HG03460 (cell line): ENCODE measurements around the gene C9orf78.
A peak's percentile ranks its signal among the peaks of the same experiment; 100 is the strongest.

Experiments used
- ATAC-seq: cut with Tn5 transposase; IDR thresholded peaks from one replicate; pipeline ENCODE4 v1.9.1; 2021; ENCODE audit not compliant: unreplicated experiment

The C9orf78 gene

GRCh38 chr9:129845373-129845772 lies 10.3 kb upstream of the C9orf78 start:
- ATAC-seq: no peak

DNA sequence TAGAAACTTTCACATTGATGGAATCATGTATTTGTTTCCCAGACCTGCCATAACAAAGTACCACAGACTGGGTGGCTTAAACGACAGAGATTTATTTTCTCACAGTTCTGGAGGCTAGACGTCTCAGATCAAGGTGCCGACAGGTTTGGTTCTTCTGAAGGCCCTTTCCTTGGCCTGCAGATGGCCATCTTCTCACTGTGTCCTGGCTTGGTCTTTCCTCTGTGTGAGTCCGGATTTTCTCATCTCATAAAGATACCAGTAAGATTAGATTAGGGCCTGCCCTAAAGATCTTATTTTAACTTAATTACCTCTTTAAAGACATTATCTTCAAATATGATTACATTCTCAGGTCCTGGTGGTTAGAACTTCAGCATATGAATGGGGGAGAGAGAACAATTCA lies 6.0 kb upstream of the C9orf78 start:
- ATAC-seq: no peak

GRCh38 chr9:129840034-129840433 lies 5.0 kb upstream of the C9orf78 start:
- ATAC-seq: no peak

- ATAC-seq: no peak
Observed at GRCh38 chr9:129839324-129840023, 4.4 kb upstream of the C9orf78 start.

DNA sequence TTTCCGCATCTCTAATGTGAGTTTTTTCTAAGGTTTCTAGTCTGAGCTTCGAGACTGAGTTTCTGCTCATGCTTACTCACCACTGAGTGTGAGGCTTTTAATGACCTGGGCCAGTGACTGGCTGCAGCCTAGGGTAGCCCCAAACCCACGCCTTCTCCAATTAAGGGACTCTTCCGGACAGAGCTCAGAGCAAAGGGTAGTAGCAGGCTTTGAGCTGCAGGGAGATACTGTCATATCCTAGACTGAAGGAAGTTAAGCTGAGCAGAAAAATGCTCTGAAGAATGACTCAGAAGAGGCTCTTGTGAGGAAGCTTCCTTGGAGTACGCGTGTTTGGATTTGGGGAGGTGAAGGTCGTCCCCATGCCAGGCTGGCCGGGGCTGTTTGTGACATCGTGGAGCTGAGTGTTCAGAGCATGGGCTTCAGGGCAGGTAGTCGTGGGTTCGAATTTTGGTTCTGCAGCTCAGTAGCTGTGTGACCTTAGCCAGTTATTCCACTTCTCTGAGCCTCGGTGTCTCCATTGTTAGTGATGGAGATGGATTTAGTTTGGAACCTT lies 3.7 kb upstream of the C9orf78 start:
- no peak for ATAC-seq

DNA sequence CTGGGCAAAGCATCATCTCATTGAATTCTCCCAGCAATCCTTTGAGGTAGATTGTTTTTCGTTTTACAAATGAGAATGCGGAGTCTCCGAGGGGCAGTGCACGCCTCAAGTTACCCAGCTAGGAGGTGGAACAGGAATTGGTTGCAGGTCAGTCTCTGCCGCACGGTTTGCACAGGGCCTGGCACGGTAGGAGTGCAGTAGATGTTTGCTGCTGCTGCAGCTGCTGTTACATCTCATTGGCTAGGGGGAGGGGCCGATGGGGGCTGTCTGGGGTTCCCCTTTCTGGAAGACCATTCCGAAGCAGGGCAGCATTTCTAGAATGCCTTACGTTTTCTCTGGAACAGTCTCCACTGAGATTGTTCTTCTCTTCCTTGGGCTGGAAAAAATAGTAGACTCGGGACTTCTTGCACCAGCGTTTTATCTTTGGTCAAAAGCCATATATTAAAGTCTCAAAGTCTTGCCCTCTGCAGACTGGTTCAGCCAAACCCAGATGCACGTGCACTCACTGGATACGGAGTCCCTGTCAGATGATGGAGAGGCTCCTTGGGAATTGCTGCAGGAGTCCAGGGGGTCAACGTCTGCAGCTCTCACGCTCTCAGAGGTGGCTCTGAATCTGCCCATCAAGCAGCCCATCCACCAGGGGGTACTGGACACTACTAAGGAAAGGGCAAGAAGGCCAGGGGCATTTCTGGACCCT lies 1.4 kb upstream of the C9orf78 start:
- no peak for ATAC-seq

GRCh38 chr9:129835860-129836223 lies 767 bp upstream of the C9orf78 start:
- ATAC-seq: peak; percentile 1

GRCh38 chr9:129834489-129835127 lies 467 bp downstream of the C9orf78 start:
- ATAC-seq: peak; percentile 19

DNA sequence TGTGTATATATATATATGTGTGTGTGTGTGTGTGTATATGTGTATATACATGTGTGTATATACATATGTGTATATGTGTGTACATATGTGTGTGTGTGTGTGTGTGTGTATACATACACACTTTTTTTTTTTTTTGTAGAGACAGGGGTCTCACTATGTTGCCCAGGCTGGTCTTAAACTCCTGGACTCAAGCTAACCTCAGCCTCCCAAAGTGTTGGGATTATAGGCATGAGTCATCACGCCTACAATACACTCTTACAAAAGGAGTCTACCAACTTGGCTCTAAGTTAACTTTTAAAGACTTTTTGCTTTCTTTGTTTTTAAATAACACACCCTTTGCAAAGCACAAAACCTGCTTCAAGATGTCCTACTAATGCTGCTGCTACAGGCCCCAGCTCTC lies 2.1 kb downstream of the C9orf78 start:
- no peak for ATAC-seq

GRCh38 chr9:129828969-129829368 lies 6.1 kb downstream of the C9orf78 start:
- ATAC-seq: no peak

- no peak for ATAC-seq
Observed at GRCh38 chr9:129828051-129828450, 7.0 kb downstream of the C9orf78 start.

DNA sequence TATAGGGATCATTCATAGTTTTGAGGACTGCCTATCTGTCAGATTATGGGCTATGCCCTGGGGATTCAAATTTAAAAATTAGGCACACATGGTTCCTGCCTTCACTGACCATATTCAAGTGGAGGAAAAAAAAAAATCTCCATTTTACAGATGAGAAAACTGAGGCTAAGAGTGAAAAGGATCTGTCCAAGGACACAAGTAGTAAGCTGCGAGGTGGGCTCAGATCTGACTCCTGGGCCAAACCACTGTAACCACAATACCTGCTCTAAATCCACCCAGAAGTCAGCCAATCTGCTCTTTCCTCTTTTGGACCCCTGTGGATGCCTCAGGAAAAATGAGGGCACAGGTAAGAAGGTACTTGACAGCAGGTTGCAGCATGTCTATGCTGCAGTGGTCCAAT lies 8.3 kb downstream of the C9orf78 start:
- no peak for ATAC-seq

- no peak for ATAC-seq
Observed at GRCh38 chr9:129826344-129826743, 8.7 kb downstream of the C9orf78 start.

DNA sequence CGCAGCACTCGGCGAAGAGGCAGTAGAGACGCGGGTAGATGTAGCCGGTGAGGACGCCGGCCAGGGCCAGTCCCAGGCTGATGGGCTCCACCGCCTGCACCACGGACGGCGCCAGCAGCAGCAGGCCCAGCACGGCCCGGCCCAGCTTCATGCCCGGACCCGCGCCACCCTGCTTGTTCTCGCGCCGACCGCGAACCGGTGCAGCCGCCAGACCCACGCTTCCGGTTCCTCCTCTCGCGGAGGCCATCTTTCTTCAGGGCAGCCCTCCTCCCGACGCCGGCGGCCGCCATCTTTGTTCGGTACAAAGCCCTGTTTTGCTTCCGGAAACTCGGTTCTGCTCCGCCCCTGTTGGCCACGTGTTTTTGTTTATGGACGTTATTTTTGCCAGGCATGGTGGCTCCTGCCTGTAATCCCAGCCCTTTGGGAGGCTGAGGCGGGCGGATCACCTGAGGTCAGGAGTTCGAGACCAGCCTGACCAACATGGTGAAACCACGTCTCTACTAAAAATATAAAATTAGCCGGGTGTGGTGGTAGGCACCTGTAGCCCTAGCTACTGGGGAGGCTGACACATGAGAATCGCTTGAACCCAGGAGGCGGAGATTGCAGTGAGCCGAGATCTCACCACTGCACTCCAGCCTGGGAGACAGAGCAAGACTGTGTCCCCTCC lies 11.0 kb downstream of the C9orf78 start, which contains the start of gene TOR1A:
Gene TOR1A (minus strand): TSS at position 202 of the 667 bp plus-strand sequence. CDS start 51 bp downstream, at position 151.
- ATAC-seq: peak; percentile 92

- no peak for ATAC-seq
Observed at GRCh38 chr9:129823542-129823934, 11.5 kb downstream of the C9orf78 start.

DNA sequence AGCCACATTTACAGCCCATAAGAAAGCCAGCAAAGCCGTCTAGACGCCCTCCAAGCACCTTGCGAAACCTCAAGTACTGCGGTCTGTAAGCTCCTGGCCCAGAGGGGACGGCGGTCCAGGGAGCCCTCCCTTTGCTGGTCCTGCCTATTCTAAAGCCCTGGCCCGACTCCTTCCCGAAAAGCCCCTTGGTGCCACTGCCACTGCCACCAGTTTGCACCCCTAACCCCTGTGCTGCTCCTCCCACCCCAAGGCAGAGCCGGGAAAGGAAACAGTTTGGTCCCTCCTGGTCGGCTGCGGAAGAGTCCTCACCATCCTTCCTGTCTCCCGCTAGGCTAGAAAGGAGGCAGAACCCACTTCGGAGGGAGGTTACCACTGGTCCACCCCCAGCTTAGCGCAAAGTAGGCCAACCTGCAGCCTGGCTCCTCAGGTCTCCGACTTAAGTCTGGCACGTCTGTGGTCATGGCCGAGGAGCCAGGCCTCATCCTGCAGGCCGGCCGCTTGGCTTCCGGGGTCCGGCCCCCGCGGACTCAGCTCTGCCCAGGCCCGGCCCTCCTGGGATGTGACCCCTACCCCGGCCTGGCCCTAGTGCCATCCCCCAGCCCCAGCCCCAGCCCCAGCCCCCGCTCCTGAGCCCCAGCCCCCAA lies 12.1 kb downstream of the C9orf78 start:
- no peak for ATAC-seq

DNA sequence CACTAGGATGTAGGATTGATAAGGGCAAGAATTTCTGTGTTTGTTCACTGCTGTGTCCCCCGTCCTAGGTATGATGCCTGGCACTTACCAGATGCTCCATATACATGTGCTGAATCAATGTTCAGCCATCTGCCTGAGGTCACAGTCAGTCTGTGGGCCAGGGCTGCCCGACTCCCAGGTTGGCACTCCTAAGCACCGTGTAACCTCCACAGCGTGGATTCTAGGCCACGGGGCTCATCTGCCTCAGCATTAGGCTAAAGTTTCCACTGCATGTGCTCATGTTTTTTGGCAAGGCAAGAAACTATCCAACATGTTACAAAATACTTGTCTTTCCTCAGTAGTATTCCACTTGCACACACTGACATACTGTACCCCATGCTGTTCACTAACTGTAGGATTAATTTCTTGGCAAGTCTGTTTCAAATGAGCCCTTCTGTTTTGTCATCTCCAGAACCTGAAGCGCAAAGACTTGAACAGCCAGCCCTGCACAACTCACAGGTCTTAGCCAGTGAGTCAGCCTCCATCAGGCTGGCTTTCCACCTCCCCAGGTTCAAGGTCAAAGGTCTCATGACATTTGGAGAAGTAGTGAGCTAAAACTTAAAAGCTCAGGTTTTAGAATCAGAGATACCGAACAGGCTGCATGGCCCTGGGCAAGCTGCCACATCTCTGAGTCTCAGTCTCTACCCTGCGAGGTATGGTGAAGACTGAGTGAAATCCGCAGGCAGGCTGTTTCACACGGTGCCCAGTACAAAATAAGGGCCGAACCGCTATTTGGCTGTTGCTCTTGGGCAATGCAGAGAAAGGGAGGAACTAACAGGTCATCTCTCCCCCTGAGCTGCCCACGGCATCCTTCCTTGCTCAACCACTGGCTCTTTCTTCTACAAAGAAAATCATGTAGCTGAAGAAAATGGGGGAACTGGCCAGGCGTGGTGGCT lies 18.3 kb downstream of the C9orf78 start:
- no peak for ATAC-seq

DNA sequence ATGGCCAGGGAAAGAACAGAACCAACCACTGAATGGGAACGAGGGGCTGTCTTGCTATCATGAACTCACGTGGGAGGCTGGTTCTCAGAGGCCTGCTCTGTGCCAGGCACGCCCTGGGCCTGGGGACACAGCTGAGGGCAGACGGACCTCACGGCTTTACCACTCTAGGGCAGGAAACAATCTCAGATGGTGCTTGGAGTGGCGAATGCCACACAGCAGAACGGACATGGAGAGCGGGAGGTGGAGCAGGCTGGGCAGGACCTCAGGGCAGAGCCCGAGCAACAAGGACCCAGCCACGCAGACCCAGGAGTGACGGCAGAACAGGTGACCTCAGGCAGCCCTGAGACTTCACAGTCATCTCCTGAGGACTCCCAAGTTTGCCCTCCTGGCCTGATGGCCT lies 19.8 kb downstream of the C9orf78 start:
- no peak for ATAC-seq

DNA sequence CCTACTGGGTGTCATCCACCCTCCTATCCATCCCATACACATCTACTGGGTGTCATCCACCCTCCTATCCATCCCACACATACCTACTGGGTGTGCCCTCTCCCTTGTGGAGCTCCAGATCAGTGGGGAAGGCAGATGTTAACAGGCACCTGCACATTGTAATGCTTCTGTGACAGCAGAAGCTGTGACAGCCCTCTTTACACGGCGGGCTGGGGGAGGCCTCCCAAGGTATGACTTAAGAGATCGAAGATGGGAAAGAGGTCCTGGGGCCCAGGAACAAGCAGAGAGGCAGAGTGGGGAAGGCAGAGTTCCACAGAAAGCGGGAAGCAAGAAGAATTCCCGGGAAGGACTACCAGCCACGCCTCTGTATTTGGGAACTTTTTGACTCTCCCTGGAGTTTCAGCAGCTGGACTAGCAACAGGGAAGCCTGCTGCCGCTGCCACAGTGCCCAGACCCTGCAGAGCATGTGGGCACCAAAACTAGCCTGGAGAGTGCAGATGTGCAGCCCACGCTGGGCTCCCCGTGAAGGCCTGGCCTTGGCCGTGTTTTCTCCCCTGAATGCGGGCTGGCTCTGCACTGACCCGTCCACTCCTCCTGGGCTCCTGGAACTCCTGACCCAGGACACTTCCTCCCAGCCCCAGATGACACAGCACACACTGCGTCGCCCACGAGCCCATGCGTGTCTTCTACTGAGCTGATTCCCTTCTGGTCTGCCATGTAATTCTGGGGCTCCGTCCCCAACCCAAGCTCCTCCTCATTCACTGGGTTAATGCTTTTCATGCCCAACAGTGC lies 20.4 kb downstream of the C9orf78 start:
- no peak for ATAC-seq
